HL-60 (cell line): ENCODE data around the gene SLC37A2.
"Not testable (repeated sequence)": the region's sequence is repeated elsewhere in the genome, so short reads cannot be mapped to it uniquely, and the experiment has no call there.

Experiments used
- DNase-seq, 2 experiments: peaks; one replicate each; pipeline ENCODE4 v3.0.0-alpha.2; 2010 to 2020; ENCODE audit warnings: low read depth in 1 of 2, low spot score in 1 of 2
- H3K27ac ChIP-seq: fragments of 250-450 bp; sonication (Bioruptor Pico); replicated peaks from 2 replicates; pipeline ENCODE4 v1.5.1; 2020; ENCODE audit warnings: mild to moderate bottlenecking, moderate library complexity
- H3K27me3 ChIP-seq: fragments of 250-450 bp; sonication (Bioruptor Pico); 2 replicates; pipeline ENCODE4 v1.5.1; 2021; ENCODE audit warnings: mild to moderate bottlenecking, moderate library complexity; ENCODE audit not compliant: insufficient read depth, poor library complexity, severe bottlenecking
- H3K4me3 ChIP-seq: replicated peaks from 2 replicates; pipeline ENCODE4 v1.5.1; 2011; ENCODE audit warnings: mild to moderate bottlenecking, control low read depth, low read length; ENCODE audit not compliant: insufficient read depth
- CTCF ChIP-seq: IDR thresholded peaks from one replicate; pipeline ENCODE4 v1.5.1; 2011; ENCODE audit warnings: low read length, control low read depth, inconsistent platforms; ENCODE audit not compliant: insufficient read depth
- GABPA ChIP-seq: IDR thresholded peaks from 2 replicates; pipeline ENCODE4 v1.6.1; 2012; ENCODE audit warnings: low read depth
- POLR2AphosphoS5 ChIP-seq: IDR thresholded peaks from 2 replicates; pipeline ENCODE4 v1.6.1; 2012; ENCODE audit warnings: low read depth
- REST ChIP-seq: IDR thresholded peaks from 2 replicates; pipeline ENCODE4 v1.6.1; 2012; ENCODE audit warnings: low read depth; ENCODE audit not compliant: insufficient replicate concordance
- SPI1 ChIP-seq: IDR thresholded peaks from 2 replicates; pipeline ENCODE4 v1.6.1; 2012; ENCODE audit warnings: low read depth, mild to moderate bottlenecking, borderline replicate concordance

The SLC37A2 gene

DNA sequence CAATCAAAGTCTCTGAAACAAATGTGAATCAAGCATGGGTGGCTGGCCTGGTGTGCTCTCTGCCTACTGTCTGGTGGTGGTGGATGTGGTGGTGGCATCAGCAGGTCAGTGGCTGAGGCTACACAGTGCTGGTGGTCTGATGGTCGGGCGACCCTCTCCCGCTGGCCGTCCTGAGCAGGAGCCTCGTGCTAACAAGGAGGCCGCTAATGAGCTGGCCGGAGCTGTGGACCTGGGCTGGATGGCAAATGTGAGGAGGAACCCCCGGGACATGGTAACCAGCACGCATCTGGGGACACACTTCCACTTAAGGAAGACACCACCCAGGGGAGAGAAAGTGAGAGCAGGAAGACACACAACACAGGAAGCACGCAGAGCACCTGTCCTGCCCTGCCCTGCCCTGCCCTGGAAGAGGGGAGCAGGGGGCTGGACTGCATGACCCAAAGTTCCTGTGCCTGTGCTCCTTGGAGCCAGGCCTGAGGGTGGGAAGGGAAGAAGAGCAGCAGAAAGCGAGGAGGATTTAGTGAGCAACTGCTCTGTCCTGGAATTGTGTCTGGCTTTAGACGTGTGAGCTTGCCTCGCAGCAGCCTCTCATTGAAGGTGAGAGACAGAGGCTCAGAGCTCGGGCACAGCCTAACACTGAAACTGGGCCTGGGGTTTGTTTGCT lies 23.7 kb downstream of the SLC37A2 start:
- no peak for TF ChIP-seq GABPA
- TF ChIP-seq SPI1 = no peak
- TF ChIP-seq REST = no peak
- TF ChIP-seq POLR2AphosphoS5 = no peak
- no peak for TF ChIP-seq CTCF
- Histone ChIP-seq H3K27me3 (no peaks in the 10 kb centered on the region), H3K4me3 (no peak overlapping the region), H3K27ac (no peak overlapping the region)
- no peak for DNase-seq

GRCh38 chr11:125088123-125088522 lies 25.0 kb downstream of the SLC37A2 start:
- Histone ChIP-seq H3K4me3 (no peak overlapping the region), H3K27me3 (no peaks in the 10 kb centered on the region), H3K27ac (no peak overlapping the region)
- TF ChIP-seq REST = no peak
- no peak for TF ChIP-seq POLR2AphosphoS5
- no peak for TF ChIP-seq CTCF
- TF ChIP-seq GABPA = no peak
- TF ChIP-seq SPI1 = no peak
- DNase-seq = no peak

GRCh38 chr11:125088576-125089455 lies 25.7 kb downstream of the SLC37A2 start:
- Histone ChIP-seq H3K4me3 (no peak overlapping the region), H3K27ac (no peak overlapping the region), H3K27me3 (no peaks in the 10 kb centered on the region)
- no peak for TF ChIP-seq POLR2AphosphoS5
- no peak for TF ChIP-seq GABPA
- DNase-seq = no peak

GRCh38 chr11:125089481-125089880 lies 26.4 kb downstream of the SLC37A2 start:
- H3K27me3 ChIP-seq, H3K27ac ChIP-seq, H3K4me3 ChIP-seq, DNase-seq: not testable (repeated sequence)

- not testable (repeated sequence) for H3K4me3 ChIP-seq, H3K27ac ChIP-seq, H3K27me3 ChIP-seq, DNase-seq
Measured at GRCh38 chr11:125090151-125090550, 27.0 kb downstream of the SLC37A2 start.
